C4-2B (cell line): Measurements from ENCODE around the gene CALD1.

Experiments
- H3K27ac ChIP-seq: fragments of 450-650 bp; 2 replicates; pipeline ENCODE4 v1.5.1; 2017
- CTCF ChIP-seq: fragments of 450-650 bp; conservative IDR thresholded peaks from 2 replicates; pipeline ENCODE4 v1.5.1; 2017; ENCODE audit warnings: mild to moderate bottlenecking
- ZFX ChIP-seq: fragments of 450-650 bp; IDR thresholded peaks from 2 replicates; pipeline ENCODE4 v1.6.1; 2017

CALD1 gene

GRCh38 chr7:134772401-134772800 is 7.0 kb upstream of the CALD1 start:
- TF ChIP-seq CTCF (no peak), ZFX (no peak)
- H3K27ac ChIP-seq: no peak overlapping the region

DNA sequence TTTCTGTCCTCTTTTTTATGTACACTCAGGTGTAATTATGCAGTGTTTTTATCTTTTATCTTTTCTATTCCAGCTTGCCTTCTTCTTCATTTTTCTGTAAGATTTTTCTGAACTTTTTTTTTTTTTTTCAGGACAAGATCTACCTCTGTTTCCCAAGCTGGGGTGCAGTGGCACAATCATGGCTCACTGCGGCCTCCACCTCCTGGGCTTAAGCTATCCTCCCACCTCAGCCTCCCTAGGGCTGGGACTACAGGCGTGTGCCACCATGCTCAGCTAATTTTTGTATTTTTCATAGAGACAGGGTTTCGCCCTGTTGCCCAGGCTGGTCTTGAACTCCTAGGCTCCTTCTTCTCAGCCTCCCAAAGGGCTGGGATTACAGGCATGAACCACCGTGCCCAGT is 6.3 kb upstream of the CALD1 start:
- TF ChIP-seq CTCF: no peak
- TF ChIP-seq ZFX: no peak
- H3K27ac ChIP-seq: no peak overlapping the region

DNA sequence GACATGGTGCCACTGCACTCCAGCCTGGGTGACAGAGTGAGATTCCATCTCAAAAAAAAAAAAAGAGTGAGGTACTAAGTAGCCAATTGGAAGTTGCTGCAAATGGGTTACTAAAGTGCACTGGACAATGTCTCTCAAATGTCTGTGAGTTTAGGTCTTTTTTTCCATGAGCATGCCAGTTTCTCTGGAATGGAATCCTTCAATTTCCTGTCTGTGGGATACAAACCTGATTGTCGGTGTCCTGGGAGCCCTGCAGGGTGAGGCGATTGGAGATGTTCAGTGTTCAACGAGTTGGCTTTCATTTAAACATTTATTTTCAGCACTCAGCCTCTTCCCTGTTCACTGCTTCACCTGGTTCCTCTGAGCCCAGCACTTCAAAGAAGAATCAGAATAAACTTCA is 5.3 kb upstream of the CALD1 start:
- H3K27ac ChIP-seq: no peak overlapping the region
- TF ChIP-seq CTCF (no peak), ZFX (no peak)

DNA sequence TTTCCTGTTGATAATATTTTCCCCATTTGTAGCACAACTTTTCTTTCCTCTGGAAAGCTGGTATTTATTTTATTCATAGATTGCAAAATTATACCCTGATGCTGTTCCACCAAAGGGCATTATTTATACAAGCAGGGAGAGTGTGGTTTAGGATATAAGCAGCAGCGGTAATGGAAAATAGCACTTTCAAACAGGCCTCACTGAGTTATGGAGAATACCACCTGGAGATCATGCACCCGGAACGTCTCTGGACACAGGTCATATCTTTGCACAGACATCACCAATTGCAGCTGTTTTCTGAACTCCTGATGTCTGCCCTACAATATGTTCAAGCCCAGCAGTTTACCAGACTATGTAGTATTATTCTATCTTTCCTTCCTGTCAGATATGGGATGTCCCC is 2.0 kb upstream of the CALD1 start:
- no peak overlapping the region for H3K27ac ChIP-seq
- TF ChIP-seq ZFX (no peak), CTCF (no peak)

DNA sequence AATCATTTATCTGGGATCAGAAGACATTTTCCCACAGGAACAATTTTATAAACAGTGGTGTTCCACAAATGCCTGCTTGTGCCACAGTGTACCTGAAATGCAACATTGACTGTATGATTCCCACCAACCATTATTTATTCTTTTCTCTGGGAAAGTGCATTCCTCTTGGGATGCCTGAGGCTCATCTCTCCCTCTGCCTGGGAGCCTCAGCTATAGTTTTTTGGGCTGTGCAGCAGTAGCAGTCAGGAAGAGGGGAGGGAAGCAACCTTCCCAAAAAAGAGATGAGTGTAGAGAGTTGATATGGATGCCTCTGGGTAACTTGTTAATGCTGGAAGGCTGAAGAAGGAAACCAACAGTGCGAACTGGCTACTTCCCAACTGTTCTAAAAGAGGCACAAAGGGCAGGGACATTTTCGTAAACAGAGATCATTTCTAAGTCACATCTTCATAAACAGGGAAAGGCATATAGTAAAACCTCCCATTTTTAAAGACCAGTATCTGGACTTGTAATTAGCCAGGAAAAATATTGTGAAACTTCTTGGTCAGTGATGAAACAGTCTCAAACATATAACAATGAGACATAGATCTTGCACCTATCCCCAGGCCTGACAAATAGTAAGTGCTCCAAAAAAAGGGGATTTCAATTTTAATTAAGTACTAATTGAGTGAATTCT is 1.4 kb upstream of the CALD1 start:
- no peak for TF ChIP-seq CTCF
- TF ChIP-seq ZFX: no peak
- no peak overlapping the region; the same call in 1 of the 2 replicates for H3K27ac ChIP-seq

GRCh38 chr7:134779741-134780065 is 269 bp downstream of the CALD1 start:
- H3K27ac ChIP-seq: peak overlapping the region; percentile 41
- TF ChIP-seq ZFX: no peak

GRCh38 chr7:134780166-134780828 is 863 bp downstream of the CALD1 start:
- no peak overlapping the region for H3K27ac ChIP-seq

More at GRCh38 chr7:134780166-134780828, 863 bp downstream of the CALD1 start:
- TF ChIP-seq ZFX: no peak
- no peak for TF ChIP-seq CTCF
